GM12872 (cell line): Measurements from ENCODE around the gene GUCY2C.
A peak's percentile ranks its signal among the peaks of the same experiment; 100 is the strongest.

Experiments
- CTCF ChIP-seq: IDR thresholded peaks from 3 replicates; pipeline ENCODE4 v1.5.1; 2011; ENCODE audit warnings: low read depth, mild to moderate bottlenecking, low read length, moderate library complexity; ENCODE audit not compliant: insufficient read depth

Gene GUCY2C

GRCh38 chr12:14588571-14588970 is 107.8 kb downstream of the GUCY2C start:
- no peak for TF ChIP-seq CTCF

GRCh38 chr12:14578646-14579045 is 117.8 kb downstream of the GUCY2C start:
- TF ChIP-seq CTCF: no peak

GRCh38 chr12:14577344-14577743 is 119.1 kb downstream of the GUCY2C start:
- no peak for TF ChIP-seq CTCF

GRCh38 chr12:14576896-14577295 is 119.5 kb downstream of the GUCY2C start:
- no peak for TF ChIP-seq CTCF

GRCh38 chr12:14575585-14575984 is 120.8 kb downstream of the GUCY2C start:
- no peak for TF ChIP-seq CTCF

- no peak for TF ChIP-seq CTCF
Observed at GRCh38 chr12:14573118-14573517, 123.3 kb downstream of the GUCY2C start.

- peak; percentile 16; the same call in 1 of the 3 replicates for TF ChIP-seq CTCF
Observed at GRCh38 chr12:14572401-14572800, 124.0 kb downstream of the GUCY2C start.

GRCh38 chr12:14571779-14572178 is 124.6 kb downstream of the GUCY2C start:
- TF ChIP-seq CTCF: no peak
